Astrocyte of the cerebellum (primary cell): ENCODE results near the gene NOTCH1.

ENCODE experiments used
- DNase-seq: peaks from one replicate; pipeline ENCODE4 v3.0.0-alpha.2; 2011; ENCODE audit warnings: low read depth
- H3K4me3 ChIP-seq: 2 replicates; pipeline ENCODE4 v1.5.1; 2011; ENCODE audit warnings: mild to moderate bottlenecking, low read depth, low read length, moderate library complexity
- CTCF ChIP-seq: IDR thresholded peaks from 2 replicates; pipeline ENCODE4 v1.5.1; 2012; ENCODE audit warnings: low read length, low read depth, moderate library complexity, mild to moderate bottlenecking; ENCODE audit errors: missing control alignments
- in situ Hi-C: cut with HindIII; loops from 2 replicates; pipeline ENCODE4 v1.10.0; 2017; ENCODE audit warnings: low sequenced_read_pairs

NOTCH1 gene

DNA sequence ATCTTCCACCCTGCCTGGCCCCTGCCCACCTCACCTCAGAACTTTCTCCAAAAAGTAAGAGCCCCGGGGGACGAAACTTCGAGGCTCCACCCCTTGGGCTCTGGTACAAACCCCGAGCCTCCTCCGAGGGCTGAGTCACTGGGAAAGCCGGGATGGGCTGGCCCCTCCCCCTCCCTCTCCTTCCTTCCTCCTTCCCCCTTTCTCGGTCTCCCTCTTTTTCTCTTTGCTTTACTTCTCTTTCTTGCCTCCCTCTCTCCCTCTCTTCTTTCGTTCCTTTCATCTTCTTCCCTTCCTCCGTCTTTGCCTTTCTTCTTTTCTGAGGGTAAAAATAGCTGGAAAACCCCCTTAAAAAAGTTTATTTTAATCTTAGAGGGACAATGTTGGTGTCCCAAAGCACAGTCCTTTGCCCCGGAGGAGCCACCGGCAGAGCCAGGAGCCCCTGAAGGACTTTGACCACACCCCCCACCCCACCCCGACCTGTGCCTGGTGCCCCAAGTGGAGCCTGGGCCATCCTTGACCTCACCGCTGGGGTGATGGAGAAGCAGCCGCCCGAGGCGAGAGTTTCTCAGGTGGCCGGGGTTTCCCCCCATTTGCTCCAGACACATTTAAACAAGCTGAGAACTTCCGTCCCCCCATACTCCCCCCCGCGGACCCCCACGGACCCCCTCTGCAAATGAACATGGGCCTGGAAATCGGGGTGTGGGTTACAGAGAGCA lies 5.7 kb upstream of the NOTCH1 start:
- DNase-seq = no peak
- in situ Hi-C loops = loop anchor here (10.0 kb wide), 1 partner anchor 123 kb away; no protein-coding TSS in a partner anchor
- TF ChIP-seq CTCF = no peak
- no peak overlapping the region for H3K4me3 ChIP-seq

GRCh38 chr9:136550439-136551289 lies 4.8 kb upstream of the NOTCH1 start:
- in situ Hi-C loops = loop anchor here (10.0 kb wide), 1 partner anchor 124 kb away; no protein-coding TSS in a partner anchor
- DNase-seq = no peak
- H3K4me3 ChIP-seq = no peak overlapping the region
- TF ChIP-seq CTCF = no peak

DNA sequence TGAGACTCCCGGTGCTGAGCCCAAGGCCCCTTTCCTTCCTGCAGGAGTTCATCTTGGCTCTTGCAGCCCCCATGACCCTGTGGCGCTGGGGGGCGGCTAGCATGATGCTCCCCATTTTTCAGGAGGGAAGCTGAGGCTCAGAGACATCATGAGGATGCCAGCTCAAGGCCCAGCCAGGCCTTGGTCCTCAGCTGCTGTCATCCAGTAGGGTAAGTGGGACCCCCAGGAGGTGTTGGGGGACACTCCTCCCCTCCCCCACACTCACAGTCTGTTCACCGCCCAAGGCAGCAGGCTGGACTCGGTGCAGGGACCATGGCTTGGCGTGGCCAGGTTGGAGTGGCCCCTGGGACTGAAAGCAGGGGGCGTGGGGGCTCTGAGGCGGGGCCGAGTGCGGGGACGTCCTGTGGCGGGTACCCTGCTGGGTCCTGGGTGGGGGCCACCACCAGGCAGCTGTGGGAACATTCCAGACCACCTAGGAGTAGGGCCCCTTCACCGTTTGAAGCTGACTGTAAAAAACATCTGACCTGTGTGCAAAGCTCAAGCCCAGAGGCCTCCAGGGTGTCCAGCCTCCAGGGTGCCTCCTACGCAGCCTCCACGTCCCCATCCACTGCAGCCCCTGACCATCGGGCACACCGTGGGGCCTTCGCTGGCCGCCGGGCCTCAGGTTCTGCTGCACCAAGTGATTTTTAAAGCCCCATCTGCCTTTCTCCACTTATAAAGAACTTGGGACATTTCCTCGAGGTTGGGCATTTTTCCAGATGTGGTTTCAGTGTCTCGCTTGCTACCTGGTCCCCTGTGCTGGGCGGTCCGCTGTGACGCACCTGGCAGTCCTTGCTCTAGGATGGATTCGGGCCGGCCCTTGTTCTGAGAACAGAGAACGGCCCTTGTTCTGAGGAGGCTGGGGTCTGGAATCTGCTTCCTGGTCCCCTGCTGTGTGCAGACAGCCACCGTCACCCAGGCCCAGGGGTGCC lies 3.4 kb upstream of the NOTCH1 start:
- no peak overlapping the region for H3K4me3 ChIP-seq
- TF ChIP-seq CTCF = no peak
- no peak for DNase-seq
- in situ Hi-C loops = no loop called here

- H3K4me3 ChIP-seq = no peak overlapping the region
- DNase-seq = no peak
- in situ Hi-C loops = no loop called here
- TF ChIP-seq CTCF = no peak
Measured at GRCh38 chr9:136547508-136548215, 1.8 kb upstream of the NOTCH1 start.

DNA sequence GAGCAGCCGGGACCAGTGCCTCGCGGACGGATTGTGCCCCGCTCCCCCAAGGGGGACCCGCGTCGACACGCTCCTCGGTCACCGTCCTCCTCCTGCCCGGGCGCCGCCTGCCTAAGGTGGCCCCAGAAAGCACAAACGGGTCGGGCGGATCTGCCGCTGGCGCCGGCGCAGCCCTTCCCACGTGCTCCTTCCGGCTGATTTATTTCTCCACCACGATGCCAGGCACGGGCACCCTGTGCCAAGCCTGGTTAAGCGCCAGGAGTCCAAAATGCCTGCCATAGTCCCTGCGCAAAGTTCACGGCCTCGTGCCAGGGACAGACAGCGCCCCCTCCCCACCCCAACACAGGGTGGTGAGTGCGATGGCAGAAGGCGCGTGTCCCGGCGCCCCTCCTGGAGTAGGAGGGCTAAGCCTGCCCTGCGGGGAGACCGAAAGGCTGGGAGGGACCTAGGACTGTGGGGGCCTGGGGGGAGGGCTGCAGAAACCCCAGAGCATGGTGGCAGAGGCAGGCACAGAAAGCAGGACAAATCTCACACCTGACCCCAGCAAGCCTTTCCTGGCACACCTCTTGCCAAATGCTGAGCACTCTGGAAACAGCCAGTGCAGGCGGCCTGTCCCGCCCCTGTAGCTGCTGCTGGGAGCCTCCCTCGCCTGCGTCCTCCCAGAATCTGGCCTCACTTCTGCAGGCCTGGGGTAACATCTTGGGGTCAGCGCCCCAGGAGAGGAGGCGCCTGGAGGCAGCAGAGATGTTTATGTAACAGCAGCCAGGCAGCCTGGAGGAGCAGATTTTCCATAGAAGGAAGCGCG lies 1.1 kb upstream of the NOTCH1 start:
- in situ Hi-C loops = no loop called here
- no peak for DNase-seq

More for the DNA sequence above, 1.1 kb upstream of the NOTCH1 start:
- H3K4me3 ChIP-seq = peak overlapping the region; percentile 50
- TF ChIP-seq CTCF = no peak
